Adrenal gland (tissue), 12 donors: ENCODE measurements around the gene KBTBD6. TPM values are rescaled to one million over a fixed set of nuclear protein-coding genes. Genes with fewer than 3 reads are reported as not detected.

ENCODE experiments used
- DNase-seq, 7 donors: peaks; one replicate each; pipeline ENCODE4 v3.0.0-alpha.2; 2019 to 2020
- H3K27ac ChIP-seq, 5 donors: fragments of 200-600 bp; sonication (generic) in 4 of 5; 1 replicate in 3 of 5; 2 replicates in 2 of 5; pipeline versions ENCODE4 v1.5.1 to v1.8.0; 2016 to 2020; ENCODE audit warnings: mild to moderate bottlenecking in 1 of 5
- H3K27me3 ChIP-seq: fragments of 200-600 bp; 2 replicates; pipeline ENCODE4 v1.8.0; 2021
- H3K36me3 ChIP-seq, 2 donors: fragments of 200-600 bp; replicated peaks in 1 of 2; 1 replicate in 1 of 2; 2 replicates in 1 of 2; pipeline versions ENCODE4 v1.5.1 to v1.8.0; 2018 to 2022
- H3K4me1 ChIP-seq, 2 donors: fragments of 200-600 bp; replicated peaks in 1 of 2; 1 replicate in 1 of 2; 2 replicates in 1 of 2; pipeline versions ENCODE4 v1.5.1 to v1.8.0; 2018 to 2021
- H3K4me3 ChIP-seq, 4 donors: fragments of 200-600 bp; sonication (generic) in 3 of 4; one replicate each; pipeline ENCODE4 v1.5.1; 2016 to 2018
- H3K9me3 ChIP-seq, 3 donors: fragments of 200-600 bp; sonication (generic) in 1 of 3; replicated peaks in 1 of 3; 1 replicate in 2 of 3; 2 replicates in 1 of 3; pipeline versions ENCODE4 v1.5.1 to v1.8.0; 2016 to 2021
- CTCF ChIP-seq, 6 experiments: fragments of 450-650 bp in 4 of 6; fragments of 200-600 bp in 2 of 6; sonication (generic) in 1 of 6; IDR thresholded peaks; 1 replicate in 5 of 6; 2 replicates in 1 of 6; pipeline versions ENCODE4 v1.5.1 to v1.8.0; 2016 to 2021; ENCODE audit warnings: antibody characterized with exemption in 6 of 6, mild to moderate bottlenecking in 2 of 6, moderate library complexity in 1 of 6
- POLR2A ChIP-seq, 2 donors: fragments of 450-650 bp; IDR thresholded peaks; one replicate each; pipeline ENCODE4 v1.6.1; 2017; ENCODE audit warnings: antibody characterized with exemption in 2 of 2, mild to moderate bottlenecking in 2 of 2, moderate library complexity in 1 of 2
- WGBS, 4 donors: extraction: QIAGEN DNeasy Blood & Tissue Kit in 2 of 4; methylation state at CpG; one replicate each; pipeline versions ENCODE4 v1.1.5 to v1.1.7; 2013 to 2017; 5-methylcytosine and 5-hydroxymethylcytosine counted together
- intact Hi-C, 2 donors: fragments of 100-400 bp; cut with DNase I; formaldehyde crosslinking; loops; one replicate each; pipeline versions ENCODE4 v1.14.1 to v1.15.0; 2022 to 2023
- microRNA counts, 2 donors: library from miRNA; unstranded; fragments of <30 nt; microRNA quantifications; one replicate each; lab custom pipeline; 2016
- microRNA-seq, 3 donors: library from miRNA; unstranded; fragments of <30 nt; microRNA quantifications; one replicate each; pipeline ENCODE4, GENCODE V29; 2017 to 2020
- polyA plus RNA-seq, 3 donors: library from polyadenylated mRNA; stranded (reverse); fragments of 200-250 nt in 2 of 3; fragments of 350-450 nt in 1 of 3; fragmentation: Illumina TruSeq in 1 of 3; extraction: RNeasy Lipid Tissue Mini Kit (QIAGEN cat#74804) in 1 of 3; gene quantifications; one replicate each; pipeline ENCODE4 v1.2.3, GENCODE V29; 2013 to 2014
- small RNA-seq, 2 donors: library from RNA; depleted of rRNA; stranded (forward); fragments of <200 nt; gene quantifications; one replicate each; pipeline ENCODE3, GENCODE V24; 2016
- total RNA-seq, 9 donors: library from RNA; depleted of rRNA in 4 of 9; stranded (reverse); fragments of >200 nt in 4 of 9; fragments of 120-200 nt in 1 of 9; fragmentation: NEBNext Ultra II Directional in 1 of 9; extraction: Animal tissue kit (Norgen Biotek cat#: 25700) in 1 of 9; gene quantifications; one replicate each; pipeline versions ENCODE4 v1.1.0 to v1.2.4, GENCODE V29; 2013 to 2023
- donor health status: healthy with polysubstance abuse.
- donor health status: Bipolar disorder and iron deficiency.
- donor health status: DM: yes; HTN: yes; CAD: no.
- donor health status: DM: no; HTN: no; CAD: no.
- donor health status: DM: no; HTN: no; CAD: no.
- donor health status: DM: yes; HTN: yes; CAD: no.

The KBTBD6 gene
- total and polyA plus RNA-seq, 12 donors: 3.2 to 15.9 (median 12.7) TPM

- intact Hi-C loops: loop anchor here (5.0 to 10.0 kb wide), 2 partner anchors 143 to 155 kb away; no protein-coding TSS in a partner anchor
- Histone ChIP-seq H3K27me3 (no peaks in the 10 kb centered on the region), H3K4me3 (no peak overlapping the region), H3K9me3 (no peaks in the 10 kb centered on the region), H3K36me3 (peaks cover 0 to 43% of the 10 kb centered on the region in 2 donors), H3K27ac (no peak overlapping the region), H3K4me1 (no peaks in the 10 kb centered on the region)
- 97 to 100% (median 99%) methylated on average over 4 of the region's 4 CpGs for WGBS, 4 donors
- DNase-seq: no peak
- TF ChIP-seq POLR2A (IDR thresholded peaks at IDR 0.05): no peak
- TF ChIP-seq CTCF (IDR thresholded peaks at IDR 0.05): no peak
These were observed 52.9 kb downstream of the KBTBD6 start for GRCh38 chr13:41079725-41080124.

MicroRNA genes within 50 kb of the gene (microRNA counts, 767-probe panel; counts per million panel counts)
- microRNA hsa-miR-3168 (lab: Ali Mortazavi, UCI): 0 counts per million in 2 donors

Small RNA genes within 50 kb of the gene (microRNA-seq; reads per million reads assigned to microRNA genes)
- gene MIR3168: 0 reads per million in 3 donors

Small RNA genes within 50 kb of the gene (small RNA-seq; reads per million reads assigned to genes)
- 0 reads per million in 2 donors for gene MIR3168
- 0 reads per million in 2 donors for gene RN7SL597P

Other genes starting within 250 kb of the KBTBD6 start
- gene ELF1, start 113.5 kb downstream of the KBTBD6 start, total RNA-seq: 10 to 100 TPM; 27.6 to 64.3 (median 52.0) TPM
- gene ELF1, start 113.5 kb downstream of the KBTBD6 start, polyA plus RNA-seq: 10 to 100 TPM in 2 of 3 donors, 1 to 10 TPM in 1; 6.3 to 36.1 (median 10.4) TPM
- gene WBP4, start 71.3 kb downstream of the KBTBD6 start, total RNA-seq: 10 to 100 TPM in 6 of 9 donors, 1 to 10 TPM in 3; 8.1 to 24.2 (median 11.6) TPM
- 10 to 100 TPM; 21.2 to 28.5 (median 28.0) TPM for gene WBP4, start 71.3 kb downstream of the KBTBD6 start, polyA plus RNA-seq
- gene KBTBD7, start 61.8 kb upstream of the KBTBD6 start, total RNA-seq: 10 to 100 TPM in 4 of 9 donors, 1 to 10 TPM in 5; 6.9 to 13.7 (median 9.9) TPM
- gene KBTBD7, start 61.8 kb upstream of the KBTBD6 start, polyA plus RNA-seq: 1 to 10 TPM; 2.3 to 8.1 (median 2.7) TPM
- 10 to 100 TPM in 6 of 9 donors, 1 to 10 TPM in 3; 6.8 to 23.1 (median 13.4) TPM for gene MTRF1, start 130.8 kb upstream of the KBTBD6 start, total RNA-seq
- gene MTRF1, start 130.8 kb upstream of the KBTBD6 start, polyA plus RNA-seq: 10 to 100 TPM; 17.4 to 27.4 (median 19.3) TPM
- 10 to 100 TPM in 8 of 9 donors, 1 to 10 TPM in 1; 3.2 to 26.2 (median 16.7) TPM for gene NAA16, start 178.5 kb upstream of the KBTBD6 start, total RNA-seq
- gene NAA16, start 178.5 kb upstream of the KBTBD6 start, polyA plus RNA-seq: 10 to 100 TPM; 16.7 to 20.0 (median 17.0) TPM